GM21447 (cell line): ENCODE measurements around the gene CNNM4.
"Not testable (repeated sequence)": the region's sequence is repeated elsewhere in the genome, so short reads cannot be mapped to it uniquely, and the experiment has no call there.

Source experiments
- ATAC-seq: cut with Tn5 transposase; IDR thresholded peaks from one replicate; pipeline ENCODE4 v1.9.1; 2021; ENCODE audit not compliant: unreplicated experiment

The CNNM4 gene

GRCh38 chr2:96789245-96789617 lies 28.5 kb downstream of the CNNM4 start:
- ATAC-seq = no peak

GRCh38 chr2:96792772-96793749 lies 32.4 kb downstream of the CNNM4 start:
- no peak for ATAC-seq

GRCh38 chr2:96795076-96795475 lies 34.4 kb downstream of the CNNM4 start:
- no peak for ATAC-seq

- ATAC-seq = not testable (repeated sequence)
Observed at GRCh38 chr2:96796497-96796896, 35.8 kb downstream of the CNNM4 start.

GRCh38 chr2:96797066-96797625 lies 36.4 kb downstream of the CNNM4 start:
- ATAC-seq = no peak

GRCh38 chr2:96798733-96799622 lies 38.3 kb downstream of the CNNM4 start:
- no peak for ATAC-seq

- ATAC-seq = no peak
Observed at GRCh38 chr2:96799623-96799935, 38.9 kb downstream of the CNNM4 start.

GRCh38 chr2:96800061-96801004 lies 39.6 kb downstream of the CNNM4 start:
- ATAC-seq = no peak

GRCh38 chr2:96801005-96801785 lies 40.5 kb downstream of the CNNM4 start:
- ATAC-seq = peak; percentile 74

- peak; percentile 45 for ATAC-seq
Observed at GRCh38 chr2:96801786-96802595, 41.3 kb downstream of the CNNM4 start.

- ATAC-seq = no peak
Observed at GRCh38 chr2:96802721-96803120, 42.0 kb downstream of the CNNM4 start.

- ATAC-seq = no peak
Observed at GRCh38 chr2:96804986-96805385, 44.3 kb downstream of the CNNM4 start.

GRCh38 chr2:96805946-96806345 lies 45.2 kb downstream of the CNNM4 start:
- not testable (repeated sequence) for ATAC-seq

- ATAC-seq = peak; percentile 62
Observed at GRCh38 chr2:96806468-96807126, 45.9 kb downstream of the CNNM4 start.

- no peak for ATAC-seq
Observed at GRCh38 chr2:96807127-96807471, 46.4 kb downstream of the CNNM4 start.

GRCh38 chr2:96808176-96808837 lies 47.6 kb downstream of the CNNM4 start:
- ATAC-seq = no peak

- ATAC-seq = no peak
Observed at GRCh38 chr2:96809216-96809882, 48.6 kb downstream of the CNNM4 start.
